H1 (cell line): Measurements from ENCODE around the gene CPXM1. TPM values are rescaled to one million over a fixed set of nuclear protein-coding genes. Genes with fewer than 3 reads are reported as not detected.

Source experiments
- ASH2L ChIP-seq: fragments of 200-600, 300-600 bp; sonication (generic); IDR thresholded peaks from one replicate; pipeline ENCODE4 v1.7.1; 2017; ENCODE audit warnings: low read length
- CHD1 ChIP-seq: IDR thresholded peaks from 2 replicates; pipeline ENCODE4 v1.6.1; 2012; ENCODE audit warnings: low read depth, low read length, improper control_type of control experiment
- EZH2 ChIP-seq: fragments of 200-600 bp; sonication (generic); IDR thresholded peaks from 2 replicates; pipeline ENCODE4 v1.7.1; 2012; ENCODE audit warnings: low read depth, mild to moderate bottlenecking, moderate library complexity, low read length, inconsistent platforms; ENCODE audit not compliant: severe bottlenecking
- GABPA ChIP-seq: IDR thresholded peaks from 2 replicates; pipeline ENCODE4 v1.6.1; 2011; ENCODE audit warnings: mild to moderate bottlenecking, low read length, moderate library complexity, borderline replicate concordance; ENCODE audit not compliant: insufficient read depth
- HDAC2 ChIP-seq, 2 experiments: fragments of 300-600 bp in 1 of 2; sonication (generic) in 1 of 2; IDR thresholded peaks; 2 replicates each; pipeline ENCODE4 v1.6.1; 2011 to 2012; ENCODE audit warnings: low read depth in 2 of 2, low read length in 2 of 2, mild to moderate bottlenecking in 2 of 2, moderate library complexity in 2 of 2, borderline replicate concordance in 1 of 2, inconsistent platforms in 1 of 2
- PHF8 ChIP-seq: fragments of 200-600 bp; sonication (generic); conservative IDR thresholded peaks from 2 replicates; pipeline ENCODE4 v1.7.1; 2012; ENCODE audit warnings: low read depth, mild to moderate bottlenecking, inconsistent platforms, low read length, moderate library complexity
- polyA plus RNA-seq, 7 experiments: library from polyadenylated mRNA; depleted of rRNA in 3 of 7; stranded (reverse) in 5 of 7; unstranded in 2 of 7; fragments of >200 nt in 5 of 7; fragments of 200-250 nt in 2 of 7; gene quantifications; 1 replicate in 5 of 7; 2 replicates in 1 of 7; 4 replicates in 1 of 7; pipeline versions ENCODE4 v1.2.1 to v1.2.3, GENCODE V29; 2011 to 2013; ENCODE audit warnings: missing spikeins in 2 of 7, mixed read lengths in 2 of 7
- total RNA-seq: library from RNA; stranded (reverse); fragmentation: NEBNext Ultra II Directional; extraction: Animal tissue kit (Norgen Biotek cat#: 25700); gene quantifications from 2 replicates; pipeline ENCODE4 v1.2.1, GENCODE V29; 2021
- TF ChIP-seq, protein P1 (sequence below): fragments of 300-600 bp; sonication (generic); IDR thresholded peaks from 2 replicates; pipeline ENCODE4 v1.7.1; 2012; ENCODE audit warnings: low read length, moderate library complexity, mild to moderate bottlenecking, inconsistent platforms; ENCODE audit not compliant: insufficient replicate concordance

The CPXM1 gene
- total and polyA plus RNA-seq, 2 of the 8 experiments (the other 6 are each of a cell fraction or from before 2014, with no cell fraction given) = 31.3 to 81.9 TPM

DNA sequence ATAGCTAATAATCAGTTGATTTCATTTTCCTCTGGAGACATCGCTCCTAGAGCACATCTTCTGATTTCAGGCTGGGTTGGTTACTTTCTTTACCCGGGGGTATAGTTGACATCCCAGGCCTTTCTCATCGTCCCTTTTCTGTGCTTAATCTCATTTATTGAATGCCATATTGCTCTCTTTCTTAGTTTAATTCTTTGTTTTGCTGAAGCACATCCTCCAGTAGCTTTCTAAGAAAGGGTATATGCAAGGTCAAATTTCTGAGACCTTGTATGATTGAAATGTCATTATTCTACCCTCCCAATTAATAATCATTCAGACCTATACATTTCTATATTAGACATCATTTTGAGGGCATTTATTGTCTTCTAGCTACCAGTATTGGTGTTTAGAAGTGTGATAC lies 11.8 kb upstream of the CPXM1 start (continued):
- TF ChIP-seq, protein P1, sequence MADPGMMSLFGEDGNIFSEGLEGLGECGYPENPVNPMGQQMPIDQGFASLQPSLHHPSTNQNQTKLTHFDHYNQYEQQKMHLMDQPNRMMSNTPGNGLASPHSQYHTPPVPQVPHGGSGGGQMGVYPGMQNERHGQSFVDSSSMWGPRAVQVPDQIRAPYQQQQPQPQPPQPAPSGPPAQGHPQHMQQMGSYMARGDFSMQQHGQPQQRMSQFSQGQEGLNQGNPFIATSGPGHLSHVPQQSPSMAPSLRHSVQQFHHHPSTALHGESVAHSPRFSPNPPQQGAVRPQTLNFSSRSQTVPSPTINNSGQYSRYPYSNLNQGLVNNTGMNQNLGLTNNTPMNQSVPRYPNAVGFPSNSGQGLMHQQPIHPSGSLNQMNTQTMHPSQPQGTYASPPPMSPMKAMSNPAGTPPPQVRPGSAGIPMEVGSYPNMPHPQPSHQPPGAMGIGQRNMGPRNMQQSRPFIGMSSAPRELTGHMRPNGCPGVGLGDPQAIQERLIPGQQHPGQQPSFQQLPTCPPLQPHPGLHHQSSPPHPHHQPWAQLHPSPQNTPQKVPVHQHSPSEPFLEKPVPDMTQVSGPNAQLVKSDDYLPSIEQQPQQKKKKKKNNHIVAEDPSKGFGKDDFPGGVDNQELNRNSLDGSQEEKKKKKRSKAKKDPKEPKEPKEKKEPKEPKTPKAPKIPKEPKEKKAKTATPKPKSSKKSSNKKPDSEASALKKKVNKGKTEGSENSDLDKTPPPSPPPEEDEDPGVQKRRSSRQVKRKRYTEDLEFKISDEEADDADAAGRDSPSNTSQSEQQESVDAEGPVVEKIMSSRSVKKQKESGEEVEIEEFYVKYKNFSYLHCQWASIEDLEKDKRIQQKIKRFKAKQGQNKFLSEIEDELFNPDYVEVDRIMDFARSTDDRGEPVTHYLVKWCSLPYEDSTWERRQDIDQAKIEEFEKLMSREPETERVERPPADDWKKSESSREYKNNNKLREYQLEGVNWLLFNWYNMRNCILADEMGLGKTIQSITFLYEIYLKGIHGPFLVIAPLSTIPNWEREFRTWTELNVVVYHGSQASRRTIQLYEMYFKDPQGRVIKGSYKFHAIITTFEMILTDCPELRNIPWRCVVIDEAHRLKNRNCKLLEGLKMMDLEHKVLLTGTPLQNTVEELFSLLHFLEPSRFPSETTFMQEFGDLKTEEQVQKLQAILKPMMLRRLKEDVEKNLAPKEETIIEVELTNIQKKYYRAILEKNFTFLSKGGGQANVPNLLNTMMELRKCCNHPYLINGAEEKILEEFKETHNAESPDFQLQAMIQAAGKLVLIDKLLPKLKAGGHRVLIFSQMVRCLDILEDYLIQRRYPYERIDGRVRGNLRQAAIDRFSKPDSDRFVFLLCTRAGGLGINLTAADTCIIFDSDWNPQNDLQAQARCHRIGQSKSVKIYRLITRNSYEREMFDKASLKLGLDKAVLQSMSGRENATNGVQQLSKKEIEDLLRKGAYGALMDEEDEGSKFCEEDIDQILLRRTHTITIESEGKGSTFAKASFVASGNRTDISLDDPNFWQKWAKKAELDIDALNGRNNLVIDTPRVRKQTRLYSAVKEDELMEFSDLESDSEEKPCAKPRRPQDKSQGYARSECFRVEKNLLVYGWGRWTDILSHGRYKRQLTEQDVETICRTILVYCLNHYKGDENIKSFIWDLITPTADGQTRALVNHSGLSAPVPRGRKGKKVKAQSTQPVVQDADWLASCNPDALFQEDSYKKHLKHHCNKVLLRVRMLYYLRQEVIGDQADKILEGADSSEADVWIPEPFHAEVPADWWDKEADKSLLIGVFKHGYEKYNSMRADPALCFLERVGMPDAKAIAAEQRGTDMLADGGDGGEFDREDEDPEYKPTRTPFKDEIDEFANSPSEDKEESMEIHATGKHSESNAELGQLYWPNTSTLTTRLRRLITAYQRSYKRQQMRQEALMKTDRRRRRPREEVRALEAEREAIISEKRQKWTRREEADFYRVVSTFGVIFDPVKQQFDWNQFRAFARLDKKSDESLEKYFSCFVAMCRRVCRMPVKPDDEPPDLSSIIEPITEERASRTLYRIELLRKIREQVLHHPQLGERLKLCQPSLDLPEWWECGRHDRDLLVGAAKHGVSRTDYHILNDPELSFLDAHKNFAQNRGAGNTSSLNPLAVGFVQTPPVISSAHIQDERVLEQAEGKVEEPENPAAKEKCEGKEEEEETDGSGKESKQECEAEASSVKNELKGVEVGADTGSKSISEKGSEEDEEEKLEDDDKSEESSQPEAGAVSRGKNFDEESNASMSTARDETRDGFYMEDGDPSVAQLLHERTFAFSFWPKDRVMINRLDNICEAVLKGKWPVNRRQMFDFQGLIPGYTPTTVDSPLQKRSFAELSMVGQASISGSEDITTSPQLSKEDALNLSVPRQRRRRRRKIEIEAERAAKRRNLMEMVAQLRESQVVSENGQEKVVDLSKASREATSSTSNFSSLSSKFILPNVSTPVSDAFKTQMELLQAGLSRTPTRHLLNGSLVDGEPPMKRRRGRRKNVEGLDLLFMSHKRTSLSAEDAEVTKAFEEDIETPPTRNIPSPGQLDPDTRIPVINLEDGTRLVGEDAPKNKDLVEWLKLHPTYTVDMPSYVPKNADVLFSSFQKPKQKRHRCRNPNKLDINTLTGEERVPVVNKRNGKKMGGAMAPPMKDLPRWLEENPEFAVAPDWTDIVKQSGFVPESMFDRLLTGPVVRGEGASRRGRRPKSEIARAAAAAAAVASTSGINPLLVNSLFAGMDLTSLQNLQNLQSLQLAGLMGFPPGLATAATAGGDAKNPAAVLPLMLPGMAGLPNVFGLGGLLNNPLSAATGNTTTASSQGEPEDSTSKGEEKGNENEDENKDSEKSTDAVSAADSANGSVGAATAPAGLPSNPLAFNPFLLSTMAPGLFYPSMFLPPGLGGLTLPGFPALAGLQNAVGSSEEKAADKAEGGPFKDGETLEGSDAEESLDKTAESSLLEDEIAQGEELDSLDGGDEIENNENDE = no peak
- TF ChIP-seq EZH2 (no peak), HDAC2 (IDR thresholded peaks at IDR 0.05; ENCODE audit: borderline replicate concordance in 1 of 2, low read depth in 2 of 2, low read length in 2 of 2) (no peak), ASH2L (no peak), GABPA (no peak), PHF8 (no peak), CHD1 (no peak)
